ENCODE results near the gene ANKFN1.

DNA sequence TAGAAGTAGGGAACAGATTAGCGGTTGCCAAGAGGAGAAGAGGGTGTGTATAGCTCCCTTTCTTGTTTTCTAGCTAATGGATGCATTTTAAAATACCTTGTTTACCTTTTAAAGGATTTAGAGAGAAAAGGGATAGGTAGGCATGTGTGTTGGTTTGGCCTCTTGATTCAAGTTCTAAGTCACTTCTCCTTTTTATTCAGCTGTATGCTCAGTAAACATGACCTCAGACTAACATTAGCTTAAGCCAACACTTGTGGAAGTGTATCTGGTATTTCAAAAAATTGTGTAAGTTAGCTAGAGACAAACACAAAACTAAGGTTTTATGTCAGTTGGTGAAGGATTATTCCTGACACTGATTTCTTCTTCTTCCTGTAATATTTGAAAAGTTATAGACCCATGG lies 236.1 kb downstream of the ANKFN1 start:
- TF ChIP-seq SP1 (IDR thresholded peaks at IDR 0.05; ENCODE audit: low read depth, low read length) (no peak), ATF3 (IDR thresholded peaks at IDR 0.05; ENCODE audit: borderline replicate concordance, extremely low read depth, low read depth, low read length) (no peak), E4F1 (IDR thresholded peaks at IDR 0.05; ENCODE audit: borderline replicate concordance, partially characterized antibody) (no peak), FOXK2 (IDR thresholded peaks at IDR 0.05) (no peak), REST (IDR thresholded peaks at IDR 0.05; ENCODE audit: low read depth, low read length) (no peak), SIN3A (IDR thresholded peaks at IDR 0.05; ENCODE audit: low read depth, low read length) (no peak), POLR2A (IDR thresholded peaks at IDR 0.05; ENCODE audit: low read depth, low read length) (no peak), DPF2 (IDR thresholded peaks at IDR 0.05) (no peak), HDGF (IDR thresholded peaks at IDR 0.05) (no peak), CBX3 (IDR thresholded peaks at IDR 0.05; ENCODE audit: borderline replicate concordance, low read depth) (no peak), RELB (IDR thresholded peaks at IDR 0.05; ENCODE audit: low read depth) (no peak)
- TF ChIP-seq, protein P1, sequence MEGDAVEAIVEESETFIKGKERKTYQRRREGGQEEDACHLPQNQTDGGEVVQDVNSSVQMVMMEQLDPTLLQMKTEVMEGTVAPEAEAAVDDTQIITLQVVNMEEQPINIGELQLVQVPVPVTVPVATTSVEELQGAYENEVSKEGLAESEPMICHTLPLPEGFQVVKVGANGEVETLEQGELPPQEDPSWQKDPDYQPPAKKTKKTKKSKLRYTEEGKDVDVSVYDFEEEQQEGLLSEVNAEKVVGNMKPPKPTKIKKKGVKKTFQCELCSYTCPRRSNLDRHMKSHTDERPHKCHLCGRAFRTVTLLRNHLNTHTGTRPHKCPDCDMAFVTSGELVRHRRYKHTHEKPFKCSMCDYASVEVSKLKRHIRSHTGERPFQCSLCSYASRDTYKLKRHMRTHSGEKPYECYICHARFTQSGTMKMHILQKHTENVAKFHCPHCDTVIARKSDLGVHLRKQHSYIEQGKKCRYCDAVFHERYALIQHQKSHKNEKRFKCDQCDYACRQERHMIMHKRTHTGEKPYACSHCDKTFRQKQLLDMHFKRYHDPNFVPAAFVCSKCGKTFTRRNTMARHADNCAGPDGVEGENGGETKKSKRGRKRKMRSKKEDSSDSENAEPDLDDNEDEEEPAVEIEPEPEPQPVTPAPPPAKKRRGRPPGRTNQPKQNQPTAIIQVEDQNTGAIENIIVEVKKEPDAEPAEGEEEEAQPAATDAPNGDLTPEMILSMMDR (IDR thresholded peaks at IDR 0.05 in 2 of 3, conservative IDR thresholded peaks at IDR 0.05 in 1 of 3; ENCODE audit: control insufficient read depth in 2 of 3, extremely low read depth in 1 of 3, insufficient read depth in 1 of 3, low read depth in 3 of 3, low read length in 3 of 3) = no peak
- TF ChIP-seq, protein P2, sequence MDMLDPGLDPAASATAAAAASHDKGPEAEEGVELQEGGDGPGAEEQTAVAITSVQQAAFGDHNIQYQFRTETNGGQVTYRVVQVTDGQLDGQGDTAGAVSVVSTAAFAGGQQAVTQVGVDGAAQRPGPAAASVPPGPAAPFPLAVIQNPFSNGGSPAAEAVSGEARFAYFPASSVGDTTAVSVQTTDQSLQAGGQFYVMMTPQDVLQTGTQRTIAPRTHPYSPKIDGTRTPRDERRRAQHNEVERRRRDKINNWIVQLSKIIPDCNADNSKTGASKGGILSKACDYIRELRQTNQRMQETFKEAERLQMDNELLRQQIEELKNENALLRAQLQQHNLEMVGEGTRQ (IDR thresholded peaks at IDR 0.05; ENCODE audit: borderline replicate concordance, low read depth, low read length) = no peak
